Anterior cingulate cortex (tissue), 58 donors: ENCODE data around the gene ZNF462.
"Not testable (repeated sequence)": the region's sequence is repeated elsewhere in the genome, so short reads cannot be mapped to it uniquely, and the experiment has no call there.

Experiments used
- DNase-seq, 58 donors: peaks; one replicate each; lab custom pipeline; 2025; lab: John Stamatoyannopoulos, UW

ZNF462 gene

DNA sequence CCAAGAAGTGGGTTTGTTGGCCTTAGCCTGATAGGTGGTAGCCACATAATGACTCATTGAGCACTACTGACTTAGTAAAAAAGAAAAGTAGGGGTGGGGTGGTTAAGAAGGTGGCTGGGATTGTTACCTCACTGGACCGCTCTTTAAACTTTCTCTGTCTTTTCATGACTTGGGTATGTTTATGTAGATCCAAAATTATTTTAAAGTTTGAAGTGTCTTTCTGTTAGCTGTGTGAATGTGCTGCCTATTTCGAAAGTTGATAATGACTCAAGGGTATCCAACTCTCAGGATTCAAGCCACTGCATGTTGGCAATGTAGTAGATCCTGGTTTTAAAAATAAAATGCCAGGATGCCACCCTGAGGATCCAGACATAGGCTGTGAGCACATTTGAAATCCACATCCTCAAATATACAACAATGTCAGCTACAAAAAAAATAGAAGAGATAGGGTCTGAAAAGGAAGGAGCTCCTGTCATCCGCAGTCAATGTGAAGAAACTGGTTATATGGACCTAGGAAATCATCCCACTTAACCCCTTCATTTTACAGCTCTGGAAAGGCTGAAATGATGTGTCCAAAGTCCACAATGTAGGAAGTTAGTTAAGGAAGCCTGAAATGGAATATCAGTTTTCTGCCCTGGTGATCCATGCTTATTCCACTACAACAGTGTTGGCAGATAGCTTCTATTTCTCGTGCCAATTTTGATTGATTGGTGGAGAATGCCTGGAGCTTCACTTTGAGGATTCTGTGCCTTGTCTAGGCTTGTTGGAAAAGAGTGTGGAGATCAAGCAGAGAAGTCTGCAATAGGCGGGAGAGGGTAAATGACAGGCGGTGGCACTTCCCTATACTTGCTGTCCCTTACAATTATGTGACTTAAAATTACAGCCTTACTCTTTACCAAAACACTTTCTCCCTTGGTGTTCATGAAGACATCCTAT is 23.4 kb downstream of the ZNF462 start:
- no peak for DNase-seq

DNA sequence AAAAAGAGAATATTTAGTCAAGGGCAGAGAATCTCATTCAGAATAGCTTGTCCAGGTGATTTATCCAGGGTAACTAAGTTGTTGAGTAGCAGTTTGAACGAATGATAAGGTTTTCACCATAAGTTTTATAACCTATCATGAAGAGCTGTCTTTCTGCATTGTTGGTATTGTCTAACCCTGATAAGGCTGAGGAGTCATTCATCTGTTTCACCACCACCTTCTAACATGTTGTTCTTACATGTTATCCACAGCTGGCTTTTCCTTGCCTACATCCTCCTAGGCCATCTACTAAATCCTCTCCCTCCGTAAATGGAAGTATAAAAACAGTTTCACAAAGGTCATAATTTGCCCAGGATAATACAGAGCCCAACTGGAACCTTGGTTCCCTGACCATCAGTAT is 24.1 kb downstream of the ZNF462 start:
- no peak for DNase-seq

DNA sequence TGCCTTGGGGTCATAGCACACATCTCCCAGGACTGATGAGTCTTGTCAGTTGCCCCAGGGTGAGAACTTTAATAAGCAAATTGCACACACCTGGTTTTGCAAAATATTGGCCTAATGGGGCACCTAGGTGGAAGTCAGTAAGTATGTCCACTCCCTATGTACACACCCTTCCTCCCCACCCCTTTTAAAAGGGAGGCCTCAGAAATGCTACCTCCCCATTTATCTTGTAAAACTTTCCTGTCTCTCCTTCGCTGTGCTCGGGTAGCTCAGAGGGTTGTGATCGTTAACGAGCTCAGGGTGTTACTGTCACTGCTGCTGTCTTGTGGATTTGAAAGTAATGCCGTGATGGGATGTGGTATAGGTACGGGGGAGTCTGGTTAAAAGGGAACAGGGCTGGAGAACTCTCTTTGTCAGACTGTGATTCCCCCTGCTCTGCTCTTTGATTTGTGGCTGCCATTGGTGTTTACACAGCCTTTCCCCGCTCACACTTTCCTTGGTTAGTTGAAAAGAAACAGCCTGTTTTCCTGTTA is 26.2 kb downstream of the ZNF462 start:
- DNase-seq, result no peak

DNA sequence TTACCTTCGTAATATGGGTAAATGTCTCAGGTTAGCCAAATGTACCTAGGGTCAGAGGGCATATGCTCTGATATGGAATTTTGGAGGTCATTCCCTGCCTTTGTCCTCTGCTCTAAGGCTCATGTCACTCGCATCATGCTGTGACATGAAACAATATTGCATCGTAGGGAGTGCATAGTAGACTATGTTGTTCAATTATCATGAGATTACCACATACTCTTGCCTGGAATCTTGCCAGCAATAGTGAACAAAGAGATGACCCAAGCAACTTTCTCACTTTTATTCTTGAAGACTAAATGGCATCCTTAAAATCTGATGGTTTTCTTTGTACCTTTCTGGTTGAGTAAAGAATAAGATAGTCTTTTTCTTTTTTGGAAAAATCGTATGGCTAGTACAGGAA is 27.6 kb downstream of the ZNF462 start:
- no peak for DNase-seq

DNA sequence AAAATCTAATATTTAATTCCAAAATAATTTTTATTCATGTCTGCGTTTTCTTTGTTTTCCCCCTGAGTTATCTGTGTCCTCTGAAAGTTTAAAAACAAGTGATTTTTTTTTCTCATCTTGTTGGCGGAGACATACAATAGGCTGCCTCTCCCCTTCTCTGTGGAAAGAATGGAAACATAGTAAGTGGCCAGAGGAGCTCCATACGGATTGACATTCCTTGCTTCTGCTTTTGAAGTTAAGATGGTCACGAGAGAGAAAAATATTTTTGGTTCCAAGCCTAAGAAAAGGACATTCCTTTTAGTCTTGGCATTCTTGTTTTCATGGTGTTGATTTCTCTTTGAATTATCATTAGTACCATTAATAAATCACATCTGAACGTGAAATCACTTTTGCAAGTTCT is 28.3 kb downstream of the ZNF462 start:
- DNase-seq, result no peak

DNA sequence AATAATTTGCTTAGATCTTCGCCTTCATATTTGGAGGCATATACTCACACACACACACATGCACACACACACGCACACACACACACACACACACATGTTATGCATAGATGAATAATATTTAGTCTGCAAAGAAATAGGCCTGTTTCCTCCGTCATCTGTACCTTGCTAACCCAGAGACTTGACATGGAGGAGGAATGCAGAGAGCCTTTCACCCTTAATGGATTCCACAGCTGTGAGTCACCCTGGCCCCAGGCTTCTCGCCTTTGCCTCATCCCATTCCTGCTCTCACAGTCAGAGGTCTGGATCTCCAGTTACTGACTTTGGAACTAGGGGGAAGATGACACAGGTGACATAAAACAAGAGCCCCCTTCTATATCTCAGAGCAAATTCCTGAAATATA is 29.7 kb downstream of the ZNF462 start:
- peak in 1 of 58 donors; percentile 7 for DNase-seq

DNA sequence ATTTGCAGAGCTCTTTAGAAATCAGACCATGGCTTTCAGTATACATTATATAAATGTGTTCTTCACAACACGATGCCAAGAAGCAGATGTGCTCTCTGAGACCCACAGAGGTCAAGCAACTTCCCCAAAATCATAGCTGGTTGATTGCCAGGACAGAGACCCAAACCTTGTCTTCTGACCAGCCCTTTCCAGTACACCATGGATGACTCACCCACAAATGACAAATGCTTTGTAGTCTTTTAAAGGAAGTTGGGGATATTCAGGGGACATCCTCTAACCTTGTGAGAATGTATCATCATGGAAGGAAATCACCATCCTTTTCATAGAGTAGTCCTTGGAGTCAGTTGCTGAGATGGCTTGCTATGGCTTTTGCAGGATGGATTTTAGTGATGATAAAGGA is 30.1 kb downstream of the ZNF462 start:
- DNase-seq, result no peak

DNA sequence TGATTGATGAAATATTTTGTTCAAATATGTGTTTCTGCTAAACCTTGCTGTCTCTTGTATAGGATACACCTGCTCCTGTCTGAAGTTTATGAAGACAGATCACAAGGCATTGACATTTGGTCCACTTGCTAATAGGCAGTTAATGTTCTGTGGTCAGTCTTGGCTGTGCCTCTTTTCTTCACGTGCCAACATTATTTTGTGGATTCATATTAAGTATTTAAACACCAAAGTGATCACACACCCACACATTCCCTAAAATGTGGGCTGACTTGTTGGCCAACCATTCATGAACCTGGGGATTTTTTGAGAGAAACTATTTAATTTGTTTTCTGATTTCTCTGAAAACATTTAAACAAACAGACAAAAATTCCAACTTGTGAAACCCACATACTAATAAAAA is 33.7 kb downstream of the ZNF462 start:
- no peak for DNase-seq

DNA sequence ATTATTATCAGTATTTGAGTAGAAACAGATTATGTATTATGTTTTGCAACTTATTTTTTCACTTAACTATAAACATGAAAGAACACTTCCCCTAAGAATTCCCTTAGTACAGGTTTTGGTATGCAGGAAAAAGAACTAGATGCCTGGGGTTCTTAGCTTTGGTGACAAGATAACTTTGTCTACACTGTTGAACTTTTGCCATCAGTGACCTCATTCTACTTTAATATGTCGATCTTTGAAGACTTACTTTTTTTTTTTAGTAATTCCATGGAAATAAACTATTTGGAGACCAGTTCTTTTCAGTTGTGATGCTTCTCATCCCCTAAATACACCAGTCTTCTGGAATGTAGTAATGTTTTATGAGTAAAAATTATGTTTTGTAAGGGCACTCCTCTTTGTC is 34.3 kb downstream of the ZNF462 start:
- no peak for DNase-seq

DNA sequence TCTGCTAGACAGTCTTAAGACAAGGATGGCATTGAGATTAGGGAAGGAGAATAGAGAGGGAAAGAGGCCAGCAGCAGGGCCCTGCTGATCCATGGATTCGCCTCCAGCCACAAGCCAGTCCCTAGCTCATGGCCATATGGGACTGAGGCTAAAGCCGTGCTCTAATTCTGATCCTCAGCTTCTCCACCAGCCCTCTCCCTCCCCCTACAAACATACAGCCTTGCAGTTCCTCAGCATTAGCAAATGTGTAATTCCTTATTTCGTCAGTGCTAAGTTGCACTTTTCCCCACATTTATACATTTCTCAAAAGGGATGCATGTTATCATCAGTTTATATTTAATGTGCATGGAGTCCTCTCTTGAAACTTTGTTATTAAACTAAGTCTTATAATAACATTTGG is 34.8 kb downstream of the ZNF462 start:
- DNase-seq, result no peak

DNA sequence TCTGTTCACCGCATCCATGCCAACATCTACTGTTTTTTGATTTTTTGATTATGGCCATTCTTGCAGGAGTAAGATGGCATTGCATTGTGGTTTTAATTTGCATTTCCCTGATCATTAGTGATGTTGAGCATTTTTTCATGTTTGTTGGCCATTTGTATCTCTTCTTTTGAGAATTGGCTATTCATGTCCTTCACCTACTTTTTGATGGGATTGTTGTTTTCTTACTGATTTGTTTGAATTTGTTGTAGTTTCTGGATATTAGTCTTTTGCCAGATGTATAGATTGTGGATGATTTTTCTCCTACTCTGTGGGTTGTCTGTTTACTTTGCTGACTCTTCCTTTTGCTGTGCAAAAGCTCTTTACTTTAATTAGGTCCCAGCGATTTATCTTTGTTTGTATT is 37.6 kb downstream of the ZNF462 start:
- DNase-seq, result not testable (repeated sequence)

DNA sequence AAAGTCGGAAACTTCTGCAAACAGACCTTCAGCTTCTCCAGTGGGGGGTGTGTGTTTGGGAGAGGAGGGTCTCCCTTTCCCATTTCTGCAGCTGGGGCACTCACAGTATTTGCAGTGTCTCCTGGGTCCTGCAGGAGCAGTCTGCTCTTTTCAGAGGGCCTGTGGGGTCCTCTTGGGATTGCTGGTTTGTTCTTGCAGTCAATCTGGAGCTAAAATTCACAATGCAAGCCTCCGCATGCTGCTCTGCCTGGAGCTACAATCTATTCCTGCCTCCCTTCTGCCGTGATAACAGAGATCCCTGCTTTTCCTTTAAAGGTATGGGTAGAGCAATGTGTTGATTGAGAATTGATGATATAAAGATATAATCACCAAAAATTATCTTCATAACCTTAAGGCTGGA is 43.2 kb downstream of the ZNF462 start:
- no peak for DNase-seq

DNA sequence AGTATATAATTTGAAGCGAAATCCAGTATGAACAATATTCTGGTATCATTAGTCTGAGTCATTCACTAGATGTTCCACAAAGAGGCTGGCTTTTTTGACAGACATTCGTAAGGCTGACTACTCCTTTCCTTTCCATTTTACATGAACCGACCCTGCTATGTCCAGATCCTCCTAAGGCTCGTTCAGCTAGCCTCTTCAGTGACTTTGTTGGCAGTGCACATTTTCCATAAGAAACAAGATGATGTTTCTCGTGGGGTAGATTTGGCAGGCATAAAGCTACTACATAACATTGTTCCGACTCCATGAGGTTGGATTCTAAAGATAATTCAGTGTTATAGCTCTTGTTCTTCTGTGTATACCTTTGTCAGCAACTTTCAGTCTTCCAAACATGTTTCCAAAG is 49.0 kb downstream of the ZNF462 start:
- DNase-seq, result no peak

DNA sequence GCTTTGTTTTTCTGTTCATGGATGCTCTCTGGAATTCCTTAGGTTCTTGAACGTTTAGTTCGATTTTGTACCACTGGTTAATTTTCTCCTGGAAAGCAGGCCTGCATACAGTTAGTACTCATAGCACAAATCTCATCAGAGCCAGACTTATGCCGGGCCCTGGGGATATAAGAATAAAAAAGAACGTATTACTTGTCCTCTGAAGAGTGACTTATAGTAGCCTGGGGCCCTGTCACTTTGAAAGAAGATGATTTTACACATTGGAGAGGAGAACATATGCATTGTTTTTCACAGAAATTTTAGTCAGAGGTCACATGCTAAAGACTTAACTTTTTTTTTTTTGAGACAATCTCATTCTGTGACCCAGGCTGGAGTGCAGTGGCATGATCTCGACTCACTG is 50.3 kb downstream of the ZNF462 start:
- DNase-seq, result no peak

DNA sequence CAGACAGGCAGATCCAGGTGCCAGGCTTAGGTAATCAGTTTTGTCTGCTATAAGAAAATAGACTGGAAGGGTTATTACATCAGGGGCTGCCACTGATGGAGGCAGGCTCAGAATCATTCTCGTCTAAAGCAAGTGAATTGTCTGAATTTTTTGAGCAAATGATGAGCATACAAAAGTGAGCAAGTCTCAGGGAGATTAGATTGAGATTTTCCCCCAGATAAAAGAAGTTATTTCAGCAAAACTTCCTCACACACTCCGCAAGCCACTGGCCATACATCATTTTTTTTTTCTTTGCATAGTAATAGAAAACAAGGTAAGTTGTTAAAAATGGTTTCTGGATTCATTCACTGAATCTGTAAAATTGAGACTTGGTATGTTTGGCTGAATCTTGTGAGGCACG is 52.9 kb downstream of the ZNF462 start:
- DNase-seq, result no peak

DNA sequence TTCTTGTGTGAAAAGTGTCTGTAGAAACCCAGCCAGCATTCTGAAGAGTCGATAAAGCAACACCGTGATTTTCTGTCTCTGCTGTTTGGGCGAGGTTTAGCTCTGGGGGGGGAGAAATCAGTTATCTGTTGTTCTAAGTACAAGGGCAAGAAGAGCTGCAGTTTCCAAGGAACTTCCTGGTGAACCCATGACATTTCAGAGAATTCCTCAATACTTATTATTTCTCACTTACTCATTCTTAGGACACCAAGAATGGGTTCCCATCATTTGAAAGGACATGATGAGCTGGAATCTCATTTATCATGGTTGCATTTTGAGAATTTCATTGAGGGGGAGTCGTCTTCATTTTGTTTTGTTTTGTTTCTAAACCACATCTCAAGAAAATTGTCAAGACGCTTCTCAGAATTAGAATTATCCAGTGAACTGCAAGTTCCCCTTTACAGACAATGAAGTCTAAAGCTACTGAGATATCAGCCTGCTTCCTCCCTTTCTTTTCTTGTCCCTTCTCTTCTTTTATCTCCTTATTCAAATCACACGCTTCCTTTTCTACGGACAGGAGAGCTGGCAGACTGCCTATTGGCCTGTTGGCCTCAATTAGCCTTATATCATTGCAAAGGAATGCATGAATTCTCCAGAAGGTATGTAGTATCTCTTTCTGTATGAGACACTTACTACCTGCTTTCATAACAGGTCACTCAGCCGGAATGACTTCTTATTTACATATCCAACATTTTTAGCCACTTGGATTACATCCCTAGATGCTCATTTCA is 53.7 kb downstream of the ZNF462 start:
- DNase-seq, result no peak

DNA sequence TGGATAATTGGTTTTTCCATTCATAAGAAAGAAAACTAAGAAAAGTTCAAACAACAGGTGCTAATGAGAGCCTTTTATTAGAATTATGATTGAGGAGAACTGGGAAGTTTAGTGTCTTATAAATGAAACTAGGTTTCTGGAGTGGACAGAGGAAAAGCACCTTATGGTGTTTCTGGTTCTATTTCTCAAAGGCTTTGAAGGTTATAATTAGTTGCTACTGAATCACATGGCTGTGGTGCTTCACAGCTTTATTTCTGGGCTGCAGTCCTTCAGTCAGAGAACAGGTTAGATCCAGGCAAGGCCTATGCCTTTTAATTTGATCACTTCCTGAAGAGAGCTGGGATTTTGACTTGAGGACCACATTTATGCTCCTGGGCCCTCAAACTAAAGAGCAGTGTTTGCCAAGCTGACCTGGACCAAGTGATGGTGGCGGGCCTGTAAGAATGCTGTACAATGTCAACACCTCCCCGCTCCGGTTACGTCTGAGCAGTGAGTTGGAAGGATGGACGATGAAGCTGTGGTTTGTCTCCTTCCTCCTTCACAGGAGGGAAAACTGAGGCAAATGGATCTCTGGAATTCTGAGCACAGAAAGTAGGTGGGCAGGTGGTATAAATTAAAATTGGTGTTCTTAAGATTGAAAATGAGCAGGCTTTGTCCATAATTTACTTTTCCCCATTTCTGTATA is 56.0 kb downstream of the ZNF462 start:
- no peak for DNase-seq

DNA sequence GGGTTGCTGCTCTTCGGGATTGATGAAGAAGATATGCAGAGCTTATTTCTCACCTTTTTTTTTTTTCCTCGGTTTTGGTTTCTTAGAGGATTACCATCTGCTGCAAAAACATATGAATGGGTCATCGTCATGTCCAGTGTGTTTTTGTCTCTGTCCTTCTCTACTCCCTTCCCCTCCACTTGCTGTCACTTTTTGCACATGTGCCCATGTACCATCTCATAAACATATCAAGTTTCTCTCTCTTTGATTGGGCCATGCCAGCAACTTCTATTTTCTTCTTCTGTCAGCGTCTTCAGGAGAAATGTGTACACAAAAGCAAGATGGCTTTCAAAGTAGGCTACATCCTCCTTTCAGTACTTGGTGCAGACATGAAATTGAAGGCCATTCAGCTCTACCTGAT is 57.1 kb downstream of the ZNF462 start:
- no peak for DNase-seq

DNA sequence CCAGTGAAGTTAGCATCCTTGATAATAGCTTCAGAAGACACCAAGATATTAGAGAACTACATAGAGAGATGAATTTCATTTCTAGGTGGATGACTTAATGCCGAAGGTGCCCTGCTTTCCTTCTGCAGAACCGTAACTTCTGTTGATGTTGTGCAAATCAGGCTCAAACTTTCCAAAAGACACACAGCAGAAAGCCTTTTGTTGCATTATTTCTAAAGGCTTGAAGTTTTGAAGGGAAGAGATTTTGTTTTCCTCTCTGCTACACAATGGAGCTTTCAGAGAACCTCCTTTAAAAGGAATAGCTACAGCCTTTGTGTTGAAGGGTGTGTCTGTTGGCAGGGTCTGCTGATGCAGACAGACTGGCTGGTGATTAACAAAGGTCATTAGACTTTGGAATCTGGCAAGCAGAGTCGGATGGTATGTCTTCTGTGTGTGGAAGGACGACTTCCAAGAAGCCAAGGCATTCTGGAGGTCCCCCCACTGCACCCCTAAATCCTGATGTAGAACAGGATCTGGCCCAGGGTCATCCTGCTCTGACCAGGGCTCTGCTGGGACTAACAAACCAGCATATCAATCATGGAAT is 57.8 kb downstream of the ZNF462 start:
- DNase-seq, result peak in 23 of 58 donors; percentile 7 to 72 (median 42)

DNA sequence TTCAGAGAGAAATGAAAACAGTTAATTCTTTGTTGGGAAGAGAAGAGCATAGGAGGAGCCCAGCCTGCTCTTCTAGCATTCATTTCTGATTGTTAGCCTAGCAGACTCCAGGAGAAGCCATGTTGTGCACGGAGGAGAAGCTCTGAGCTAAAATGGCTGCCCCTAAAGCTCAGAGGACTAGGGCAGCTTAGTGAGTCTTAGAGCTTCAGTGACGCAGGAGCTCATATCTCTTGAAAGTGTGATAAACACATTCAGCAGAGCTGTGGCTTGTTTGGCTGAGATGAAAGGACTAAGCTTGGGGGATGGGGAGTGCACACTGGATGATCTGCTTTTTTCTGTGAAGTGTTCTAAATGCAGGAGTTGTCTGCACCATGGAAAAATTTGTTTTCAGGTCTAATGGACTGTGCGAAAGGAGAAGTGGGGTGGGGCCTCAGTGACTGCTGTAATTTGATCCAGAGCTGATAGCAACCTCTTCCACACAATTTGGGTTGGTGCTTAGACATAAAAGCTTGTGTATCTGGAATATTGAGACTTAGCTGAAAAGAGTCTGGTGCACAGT is 58.5 kb downstream of the ZNF462 start:
- DNase-seq, result peak in 25 of 58 donors; percentile 4 to 68 (median 35)
